DOHH2 (cell line): Measurements from ENCODE around the gene PRPF18.

Experiments
- H3F3A ChIP-seq: fragments of 200-600 bp; sonication (generic), shearing (Covaris generic); 2 replicates; pipeline ENCODE4 v1.6.0; 2016; ENCODE audit warnings: antibody characterized with exemption, mild to moderate bottlenecking; ENCODE audit not compliant: control insufficient read depth, insufficient read depth
- H3K27ac ChIP-seq: fragments of 200-600 bp; sonication (generic); 2 replicates; pipeline ENCODE4 v1.5.1; 2014; ENCODE audit warnings: low read depth, mild to moderate bottlenecking, low read length, moderate library complexity
- H3K27me3 ChIP-seq: fragments of 200-600 bp; sonication (generic); 2 replicates; pipeline ENCODE4 v1.6.1; 2014; ENCODE audit warnings: mild to moderate bottlenecking, low read length, mixed read lengths; ENCODE audit not compliant: control insufficient read depth
- H3K36me3 ChIP-seq: fragments of 200-600 bp; sonication (generic); 2 replicates; pipeline ENCODE4 v1.6.1; 2014; ENCODE audit warnings: mild to moderate bottlenecking, low read length, moderate library complexity, mixed read lengths; ENCODE audit not compliant: control insufficient read depth
- H3K4me1 ChIP-seq: fragments of 200-600 bp; sonication (generic); 2 replicates; pipeline ENCODE4 v1.6.1; 2014; ENCODE audit warnings: mild to moderate bottlenecking, low read length, mixed read lengths; ENCODE audit not compliant: control insufficient read depth
- H3K4me2 ChIP-seq: fragments of 200-600 bp; sonication (generic); 2 replicates; pipeline ENCODE4 v1.6.0; 2014; ENCODE audit warnings: mild to moderate bottlenecking, low read length, moderate library complexity
- H3K4me3 ChIP-seq: fragments of 200-600 bp; sonication (generic); 2 replicates; pipeline ENCODE4 v1.5.1; 2014; ENCODE audit warnings: mild to moderate bottlenecking, low read length, mixed read lengths
- H3K79me2 ChIP-seq: fragments of 200-600 bp; sonication (generic); 2 replicates; pipeline ENCODE4 v1.6.1; 2014; ENCODE audit warnings: mild to moderate bottlenecking, low read length, mixed read lengths; ENCODE audit not compliant: control insufficient read depth
- H3K9me2 ChIP-seq: fragments of 200-600 bp; sonication (generic); replicated peaks from 2 replicates; pipeline ENCODE4 v1.6.1; 2014; ENCODE audit warnings: mild to moderate bottlenecking, low read length, mixed read lengths; ENCODE audit not compliant: control insufficient read depth
- H3K9me3 ChIP-seq: fragments of 200-600 bp; sonication (generic); 2 replicates; pipeline ENCODE4 v1.6.1; 2014; ENCODE audit warnings: antibody characterized with exemption, low read length, mixed read lengths; ENCODE audit not compliant: control insufficient read depth, insufficient read depth
- H4K20me1 ChIP-seq: fragments of 200-600 bp; sonication (generic); 2 replicates; pipeline ENCODE4 v1.6.0; 2014; ENCODE audit warnings: low read depth, mild to moderate bottlenecking, antibody characterized with exemption, low read length, moderate library complexity; ENCODE audit not compliant: control insufficient read depth, insufficient read depth
- EZH2phosphoT487 ChIP-seq: fragments of 200-600 bp; sonication (generic); IDR thresholded peaks from 2 replicates; pipeline ENCODE4 v1.6.1; 2017; ENCODE audit warnings: borderline replicate concordance, mild to moderate bottlenecking, antibody characterized with exemption, low read length, moderate library complexity, mixed read lengths
- TF ChIP-seq, protein P1 (sequence below): fragments of 200-600 bp; sonication (generic); IDR thresholded peaks from one replicate; pipeline ENCODE4 v1.5.1; 2014; ENCODE audit warnings: antibody characterized with exemption, mild to moderate bottlenecking, low read depth, low read length; ENCODE audit not compliant: poor library complexity, severe bottlenecking

The PRPF18 gene

GRCh38 chr10:13632440-13632839 is 45.7 kb downstream of the PRPF18 start:
- Histone ChIP-seq H3K9me3 (no peaks in the 10 kb centered on the region), H3K4me2 (no peak overlapping the region), H3K9me2 (no peaks in the 10 kb centered on the region), H3K4me1 (peaks cover 12% of the 10 kb centered on the region), H3K79me2 (no peaks in the 10 kb centered on the region), H3K36me3 (peaks cover 8% of the 10 kb centered on the region), H3K27ac (no peak overlapping the region), H3F3A (no peaks in the 10 kb centered on the region), H3K27me3 (no peaks in the 10 kb centered on the region), H3K4me3 (no peak overlapping the region), H4K20me1 (no peaks in the 10 kb centered on the region)
- TF ChIP-seq, protein P1, sequence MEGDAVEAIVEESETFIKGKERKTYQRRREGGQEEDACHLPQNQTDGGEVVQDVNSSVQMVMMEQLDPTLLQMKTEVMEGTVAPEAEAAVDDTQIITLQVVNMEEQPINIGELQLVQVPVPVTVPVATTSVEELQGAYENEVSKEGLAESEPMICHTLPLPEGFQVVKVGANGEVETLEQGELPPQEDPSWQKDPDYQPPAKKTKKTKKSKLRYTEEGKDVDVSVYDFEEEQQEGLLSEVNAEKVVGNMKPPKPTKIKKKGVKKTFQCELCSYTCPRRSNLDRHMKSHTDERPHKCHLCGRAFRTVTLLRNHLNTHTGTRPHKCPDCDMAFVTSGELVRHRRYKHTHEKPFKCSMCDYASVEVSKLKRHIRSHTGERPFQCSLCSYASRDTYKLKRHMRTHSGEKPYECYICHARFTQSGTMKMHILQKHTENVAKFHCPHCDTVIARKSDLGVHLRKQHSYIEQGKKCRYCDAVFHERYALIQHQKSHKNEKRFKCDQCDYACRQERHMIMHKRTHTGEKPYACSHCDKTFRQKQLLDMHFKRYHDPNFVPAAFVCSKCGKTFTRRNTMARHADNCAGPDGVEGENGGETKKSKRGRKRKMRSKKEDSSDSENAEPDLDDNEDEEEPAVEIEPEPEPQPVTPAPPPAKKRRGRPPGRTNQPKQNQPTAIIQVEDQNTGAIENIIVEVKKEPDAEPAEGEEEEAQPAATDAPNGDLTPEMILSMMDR: no peak
- no peak for TF ChIP-seq EZH2phosphoT487

- H3K27me3 ChIP-seq: no peaks in the 10 kb centered on the region
- peaks cover 12% of the 10 kb centered on the region for H3K4me1 ChIP-seq
- H3K9me3 ChIP-seq: no peaks in the 10 kb centered on the region
- H3K79me2 ChIP-seq: no peaks in the 10 kb centered on the region
- H3K4me3 ChIP-seq: no peak overlapping the region
- TF ChIP-seq, protein P1: no peak
- TF ChIP-seq EZH2phosphoT487: no peak
- no peaks in the 10 kb centered on the region for H4K20me1 ChIP-seq
- no peaks in the 10 kb centered on the region for H3F3A ChIP-seq
- H3K27ac ChIP-seq: no peak overlapping the region
- no peaks in the 10 kb centered on the region for H3K9me2 ChIP-seq
- peaks cover 8% of the 10 kb centered on the region for H3K36me3 ChIP-seq
- H3K4me2 ChIP-seq: no peak overlapping the region
Observed at GRCh38 chr10:13632884-13633440, 46.2 kb downstream of the PRPF18 start.

- Histone ChIP-seq H3K27ac (no peak overlapping the region), H3K4me2 (no peak overlapping the region), H3K36me3 (peaks cover 8% of the 10 kb centered on the region), H3K79me2 (no peaks in the 10 kb centered on the region), H3K4me3 (no peak overlapping the region), H3F3A (no peaks in the 10 kb centered on the region), H3K4me1 (peaks cover 12% of the 10 kb centered on the region), H3K9me2 (no peaks in the 10 kb centered on the region), H3K9me3 (no peaks in the 10 kb centered on the region), H3K27me3 (no peaks in the 10 kb centered on the region), H4K20me1 (no peaks in the 10 kb centered on the region)
- TF ChIP-seq, protein P1: no peak
- no peak for TF ChIP-seq EZH2phosphoT487
Observed at GRCh38 chr10:13633689-13634088, 46.9 kb downstream of the PRPF18 start.
